22Rv1 (cell line): ENCODE results near the gene UVRAG.

ENCODE experiments used
- ZFX ChIP-seq: fragments of 450-650 bp; IDR thresholded peaks from 2 replicates; pipeline ENCODE4 v1.6.1; 2017; ENCODE audit warnings: antibody characterized with exemption, borderline replicate concordance
- TF ChIP-seq, protein P1 (sequence below): fragments of 450-650 bp; IDR thresholded peaks from 2 replicates; pipeline ENCODE4 v1.5.1; 2017; ENCODE audit warnings: mild to moderate bottlenecking

- TF ChIP-seq, protein P1, sequence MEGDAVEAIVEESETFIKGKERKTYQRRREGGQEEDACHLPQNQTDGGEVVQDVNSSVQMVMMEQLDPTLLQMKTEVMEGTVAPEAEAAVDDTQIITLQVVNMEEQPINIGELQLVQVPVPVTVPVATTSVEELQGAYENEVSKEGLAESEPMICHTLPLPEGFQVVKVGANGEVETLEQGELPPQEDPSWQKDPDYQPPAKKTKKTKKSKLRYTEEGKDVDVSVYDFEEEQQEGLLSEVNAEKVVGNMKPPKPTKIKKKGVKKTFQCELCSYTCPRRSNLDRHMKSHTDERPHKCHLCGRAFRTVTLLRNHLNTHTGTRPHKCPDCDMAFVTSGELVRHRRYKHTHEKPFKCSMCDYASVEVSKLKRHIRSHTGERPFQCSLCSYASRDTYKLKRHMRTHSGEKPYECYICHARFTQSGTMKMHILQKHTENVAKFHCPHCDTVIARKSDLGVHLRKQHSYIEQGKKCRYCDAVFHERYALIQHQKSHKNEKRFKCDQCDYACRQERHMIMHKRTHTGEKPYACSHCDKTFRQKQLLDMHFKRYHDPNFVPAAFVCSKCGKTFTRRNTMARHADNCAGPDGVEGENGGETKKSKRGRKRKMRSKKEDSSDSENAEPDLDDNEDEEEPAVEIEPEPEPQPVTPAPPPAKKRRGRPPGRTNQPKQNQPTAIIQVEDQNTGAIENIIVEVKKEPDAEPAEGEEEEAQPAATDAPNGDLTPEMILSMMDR = no peak
- TF ChIP-seq ZFX = no peak
Measured at GRCh38 chr11:75797116-75797515, 17.9 kb upstream of the UVRAG start.
